K562 (cell line): ENCODE measurements around the gene MTREX. TPM values are rescaled to one million over a fixed set of nuclear protein-coding genes. Genes with fewer than 3 reads are reported as not detected.
A peak's percentile ranks its signal among the peaks of the same experiment; 100 is the strongest.

Experiments used
- ATAC-seq: fragments of 200-7000 bp; cut with Tn5 transposase; 3 replicates; pipeline ENCODE4 v1.9.1; 2020; ENCODE audit warnings: moderate library complexity
- BruUV-seq: library from RNA; stranded (reverse); fragments of 400-500 nt; replicated peaks from 2 replicates; lab custom pipeline; 2021; lab: Mats Ljungman, UMichigan
- CTCF ChIA-PET: fragments of 300-600 bp; formaldehyde crosslinking; extraction: SDS; loops from one replicate; lab custom pipeline; 2021; ENCODE audit warnings: low intra/inter-chr PET ratio; lab: Yijun Ruan, JAX
- POLR2A ChIA-PET: fragments of 300-600, 350-650 bp; sonication (Branson Sonifier 250); formaldehyde crosslinking; extraction: SDS; loops from one replicate; lab custom pipeline; 2021; ENCODE audit warnings: antibody characterized with exemption, inconsistent platforms; lab: Yijun Ruan, JAX
- DNase-seq, 4 experiments: peaks; one replicate each; pipeline versions ENCODE4 v3.0.0 to v3.0.0-alpha.2; 2011 to 2018; ENCODE audit warnings: low spot score in 3 of 4, mixed read lengths in 3 of 4; ENCODE audit errors: extremely low read depth in 1 of 4
- FAIRE-seq: peaks from 2 replicates; lab custom pipeline; 2011; peaks lifted over from hg19 to GRCh38; lab: Jason Lieb, UNC
- H2AFZ ChIP-seq: 2 replicates; pipeline ENCODE4 v1.6.0; 2011; ENCODE audit warnings: low read depth, low read length, control low read depth, inconsistent platforms
- H3K27ac ChIP-seq: fragments of 200-600 bp; 3 replicates; pipeline ENCODE4 v1.8.0; 2011; ENCODE audit warnings: low read depth, mild to moderate bottlenecking, control low read depth, inconsistent platforms, low read length, moderate library complexity, mixed read lengths; ENCODE audit errors: extremely low read depth
- H3K27me3 ChIP-seq, 2 experiments: fragments of 300-600 bp in 1 of 2; 2 replicates in 1 of 2; 3 replicates in 1 of 2; pipeline versions ENCODE4 v1.6.0 to v1.8.0; 2011; ENCODE audit warnings: inconsistent platforms in 2 of 2, low read length in 2 of 2, mild to moderate bottlenecking in 1 of 2, mixed read lengths in 1 of 2, moderate library complexity in 1 of 2; ENCODE audit not compliant: control insufficient read depth in 2 of 2, insufficient read depth in 2 of 2
- H3K36me3 ChIP-seq: fragments of 300-600 bp; 3 replicates; pipeline ENCODE4 v1.8.0; 2011; ENCODE audit warnings: mild to moderate bottlenecking, low read length, inconsistent platforms; ENCODE audit not compliant: control insufficient read depth, insufficient read depth
- H3K4me1 ChIP-seq, 2 experiments: fragments of 200-600 bp in 1 of 2; replicated peaks in 1 of 2; 2 replicates in 1 of 2; 3 replicates in 1 of 2; pipeline versions ENCODE4 v1.5.1 to v1.8.0; 2011; ENCODE audit warnings: inconsistent platforms in 2 of 2, low read length in 2 of 2, mild to moderate bottlenecking in 1 of 2, mixed read lengths in 1 of 2, moderate library complexity in 1 of 2; ENCODE audit not compliant: control insufficient read depth in 2 of 2, insufficient read depth in 2 of 2
- H3K4me2 ChIP-seq: 2 replicates; pipeline ENCODE4 v1.6.1; 2011; ENCODE audit warnings: low read length, control low read depth, inconsistent platforms, mixed read lengths; ENCODE audit not compliant: insufficient read depth
- H3K4me3 ChIP-seq: fragments of 200-600 bp; sonication (generic), shearing (Covaris generic); 2 replicates; pipeline ENCODE4 v1.5.1; 2016; ENCODE audit warnings: control low read depth, inconsistent platforms
- H3K79me2 ChIP-seq: fragments of 200-600 bp; 3 replicates; pipeline ENCODE4 v1.8.0; 2011; ENCODE audit warnings: low read length, inconsistent platforms; ENCODE audit not compliant: control insufficient read depth, insufficient read depth
- H3K9ac ChIP-seq, 2 experiments: 2 replicates each; pipeline versions ENCODE4 v1.6.0 to v1.6.1; 2011; ENCODE audit warnings: low read depth in 2 of 2, low read length in 2 of 2, control low read depth in 1 of 2, inconsistent platforms in 1 of 2, mild to moderate bottlenecking in 1 of 2, mixed read lengths in 1 of 2; ENCODE audit not compliant: insufficient read depth in 1 of 2
- H3K9me1 ChIP-seq: one replicate; pipeline ENCODE4 v1.6.0; 2011; ENCODE audit warnings: inconsistent platforms, mild to moderate bottlenecking, low read length, moderate library complexity; ENCODE audit not compliant: control insufficient read depth, insufficient read depth
- H3K9me3 ChIP-seq: replicated peaks from 2 replicates; pipeline ENCODE4 v1.5.1; 2011; ENCODE audit warnings: low read depth, low read length, inconsistent platforms; ENCODE audit not compliant: control insufficient read depth, insufficient read depth
- H4K20me1 ChIP-seq: replicated peaks from 2 replicates; pipeline ENCODE4 v1.6.1; 2011; ENCODE audit warnings: low read length, inconsistent platforms, mixed read lengths; ENCODE audit not compliant: control insufficient read depth, insufficient read depth
- ASH1L ChIP-seq: fragments of 450-650 bp; IDR thresholded peaks from 2 replicates; pipeline ENCODE4 v1.6.1; 2018; ENCODE audit warnings: borderline replicate concordance, mild to moderate bottlenecking, low read depth; ENCODE audit not compliant: partially characterized antibody
- CBX3 ChIP-seq, 2 experiments: IDR thresholded peaks; 1 replicate in 1 of 2; 2 replicates in 1 of 2; pipeline ENCODE4 v1.6.1; 2012; ENCODE audit warnings: inconsistent platforms in 2 of 2, low read length in 2 of 2, borderline replicate concordance in 1 of 2, control low read depth in 1 of 2
- ZNF121 ChIP-seq: sonication (generic); formaldehyde crosslinking; conservative IDR thresholded peaks from 2 replicates; pipeline ENCODE4 v1.8.0; 2022; ENCODE audit warnings: missing genetic modification reagents
- WGBS: fragments of 100-300 bp; shearing (Covaris generic); methylation state at CpG from one replicate; pipeline ENCODE4 v1.1.6; 2016; ENCODE audit warnings: low coverage, mixed read lengths; ENCODE audit not compliant: insufficient coverage; ENCODE audit errors: missing lambda C conversion rate; 5-methylcytosine and 5-hydroxymethylcytosine counted together
- in situ Hi-C: fragments of 300-500 bp; cut with MboI; formaldehyde crosslinking; loops from 4 replicates; pipeline ENCODE4 v1.15.0; 2018; ENCODE audit warnings: inconsistent platforms, mixed read lengths
- intact Hi-C: fragments of 100-400 bp; cut with micrococcal nuclease; formaldehyde crosslinking; loops from 2 replicates; pipeline ENCODE4 v1.14.2; 2022
- polyA plus RNA-seq, 8 experiments: library from polyadenylated mRNA; depleted of rRNA in 4 of 8; stranded (reverse) in 5 of 8; unstranded in 3 of 8; fragments of >200 nt; fragmentation: Nextera tagmentation in 2 of 8; fragmentation: Illumina TruSeq in 1 of 8; extraction: Ambion mirVana in 2 of 8; extraction: Trizol in 1 of 8; gene quantifications; 2 replicates each; pipeline versions ENCODE4 v1.2.1 to v1.2.3, GENCODE V29; 2011 to 2014; ENCODE audit warnings: inconsistent platforms in 1 of 8, missing spikeins in 1 of 8
- total RNA-seq, 7 experiments: library from RNA; depleted of rRNA in 6 of 7; stranded (reverse); fragments of >200 nt in 6 of 7; fragmentation: Illumina TruSeq in 2 of 7; extraction: Trizol in 2 of 7; gene quantifications; 2 replicates each; pipeline versions ENCODE4 v1.2.1 to v1.2.3, GENCODE V29; 2011 to 2021; ENCODE audit warnings: low replicate concordance in 1 of 7
- TF ChIP-seq, protein P1 (sequence below): fragments of 450-650 bp; IDR thresholded peaks from 2 replicates; pipeline ENCODE4 v1.7.1; 2018; ENCODE audit warnings: mild to moderate bottlenecking, low read depth; ENCODE audit not compliant: partially characterized antibody

MTREX gene
- total and polyA plus RNA-seq, 9 of the 15 experiments (the other 6 are each of a cell fraction or from before 2014, with no cell fraction given), result 52.9 to 193 (median 150) TPM

GRCh38 chr5:55409775-55410174 is 102.0 kb downstream of the MTREX start:
- no peak overlapping the region for H3K4me2 ChIP-seq
- no peak overlapping the region for H3K27ac ChIP-seq
- H3K9me1 ChIP-seq, result no peaks in the 10 kb centered on the region
- H3K79me2 ChIP-seq, result no peaks in the 10 kb centered on the region
- ChIA-PET CTCF (no interaction called here), POLR2A (no interaction called here)
- no peak for DNase-seq
- in situ Hi-C loops, result no loop called here
- no peak for ATAC-seq
- no peak for FAIRE-seq
- no peak overlapping the region for H3K9ac ChIP-seq
- H3K4me3 ChIP-seq, result no peak overlapping the region
- intact Hi-C loops, result loop anchor here (5.0 kb wide), 1 partner anchor 283 kb away; no protein-coding TSS in a partner anchor
- H3K27me3 ChIP-seq, result no peaks in the 10 kb centered on the region
- no peak overlapping the region for H2AFZ ChIP-seq
- no peaks in the 10 kb centered on the region for H3K4me1 ChIP-seq
- H3K36me3 ChIP-seq, result peaks cover 81% of the 10 kb centered on the region
- no peaks in the 10 kb centered on the region for H3K9me3 ChIP-seq
- 100% methylated on average over 1 of the region's 1 CpG for WGBS
- BruUV-seq, result no TSS peak
- H4K20me1 ChIP-seq, result no peaks in the 10 kb centered on the region
- peak; percentile 63 for TF ChIP-seq ZNF121 (CRISPR knock-in tag)
- no peak for TF ChIP-seq ASH1L

DNA sequence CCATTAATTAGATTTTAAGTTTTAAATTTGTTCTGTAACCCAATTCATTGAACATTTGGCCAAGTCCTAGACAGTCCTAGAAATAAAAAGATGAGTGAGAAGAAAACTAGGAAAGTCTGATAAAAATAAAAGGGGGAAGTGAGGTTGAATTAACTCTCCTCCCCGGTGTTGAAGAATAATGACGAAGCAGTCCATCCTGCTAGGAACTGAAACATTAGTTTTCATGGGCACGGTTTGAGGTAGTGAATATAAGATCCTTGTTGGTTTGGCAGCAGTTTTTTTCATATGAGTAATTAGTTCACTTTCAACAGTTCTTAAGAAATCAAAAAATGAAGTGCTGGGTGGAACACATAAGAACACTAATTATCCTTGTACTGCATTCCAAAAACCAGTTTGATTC is 103.1 kb downstream of the MTREX start:
- DNase-seq, result no peak
- no peak for FAIRE-seq
- no peak for ATAC-seq
- no peaks in the 10 kb centered on the region for H3K9me1 ChIP-seq
- no peak overlapping the region for H2AFZ ChIP-seq
- intact Hi-C loops (no loop called here), in situ Hi-C loops (no loop called here)
- no peak overlapping the region for H3K4me3 ChIP-seq
- TF ChIP-seq, protein P1, sequence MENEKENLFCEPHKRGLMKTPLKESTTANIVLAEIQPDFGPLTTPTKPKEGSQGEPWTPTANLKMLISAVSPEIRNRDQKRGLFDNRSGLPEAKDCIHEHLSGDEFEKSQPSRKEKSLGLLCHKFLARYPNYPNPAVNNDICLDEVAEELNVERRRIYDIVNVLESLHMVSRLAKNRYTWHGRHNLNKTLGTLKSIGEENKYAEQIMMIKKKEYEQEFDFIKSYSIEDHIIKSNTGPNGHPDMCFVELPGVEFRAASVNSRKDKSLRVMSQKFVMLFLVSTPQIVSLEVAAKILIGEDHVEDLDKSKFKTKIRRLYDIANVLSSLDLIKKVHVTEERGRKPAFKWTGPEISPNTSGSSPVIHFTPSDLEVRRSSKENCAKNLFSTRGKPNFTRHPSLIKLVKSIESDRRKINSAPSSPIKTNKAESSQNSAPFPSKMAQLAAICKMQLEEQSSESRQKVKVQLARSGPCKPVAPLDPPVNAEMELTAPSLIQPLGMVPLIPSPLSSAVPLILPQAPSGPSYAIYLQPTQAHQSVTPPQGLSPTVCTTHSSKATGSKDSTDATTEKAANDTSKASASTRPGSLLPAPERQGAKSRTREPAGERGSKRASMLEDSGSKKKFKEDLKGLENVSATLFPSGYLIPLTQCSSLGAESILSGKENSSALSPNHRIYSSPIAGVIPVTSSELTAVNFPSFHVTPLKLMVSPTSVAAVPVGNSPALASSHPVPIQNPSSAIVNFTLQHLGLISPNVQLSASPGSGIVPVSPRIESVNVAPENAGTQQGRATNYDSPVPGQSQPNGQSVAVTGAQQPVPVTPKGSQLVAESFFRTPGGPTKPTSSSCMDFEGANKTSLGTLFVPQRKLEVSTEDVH, result no peak
- no peak for TF ChIP-seq CBX3 (IDR thresholded peaks at IDR 0.05; ENCODE audit: borderline replicate concordance in 1 of 2, low read length in 2 of 2)
- H3K9ac ChIP-seq, result no peak overlapping the region
- ChIA-PET CTCF (no interaction called here), POLR2A (no interaction called here)
- no peak overlapping the region for H3K4me2 ChIP-seq
- H3K36me3 ChIP-seq, result peaks cover 81% of the 10 kb centered on the region
- H3K4me1 ChIP-seq, result no peaks in the 10 kb centered on the region
- no peaks in the 10 kb centered on the region for H4K20me1 ChIP-seq
- no peak overlapping the region for H3K27ac ChIP-seq
- BruUV-seq, result no TSS peak
- no peaks in the 10 kb centered on the region for H3K79me2 ChIP-seq
- WGBS, result 100% methylated on average over 3 of the region's 3 CpGs
- H3K27me3 ChIP-seq, result no peaks in the 10 kb centered on the region
- H3K9me3 ChIP-seq, result no peaks in the 10 kb centered on the region
